ENCODE results near the gene ADM.

ADM gene

GRCh38 chr11:10304495-10305261 lies at the start of gene ADM:
Gene ADM (plus strand): TSS chr11:10305073. CDS start chr11:10305701, 628 bp downstream.
- Histone ChIP-seq H3K36me3 (ENCODE audit: insufficient read depth, low read length) (peaks cover 4% of the 10 kb centered on the region; the same call in 1 of the 2 replicates), H3K9ac (ENCODE audit: low read length) (peak within 1 kb of the TSS; percentile 65), H3K79me2 (ENCODE audit: insufficient read depth, low read length) (no peaks in the 10 kb centered on the region), H3K4me1 (ENCODE audit: insufficient read depth, low read length, severe bottlenecking) (peaks cover 74% of the 10 kb centered on the region), H3K27me3 (ENCODE audit: insufficient read depth, low read length) (no peaks in the 10 kb centered on the region), H3K9me2 (ENCODE audit: low read depth, low read length) (no peaks in the 10 kb centered on the region), H4K20me1 (ENCODE audit: insufficient read depth, low read length) (no peaks in the 10 kb centered on the region), H3K27ac (ENCODE audit: low read depth, low read length, poor library complexity, severe bottlenecking) (no peak within 1 kb of the TSS), H3F3A (ENCODE audit: insufficient read depth, low read length) (no peaks in the 10 kb centered on the region), H3K4me3 (ENCODE audit: low read depth, low read length, poor library complexity, severe bottlenecking) (peak within 1 kb of the TSS; percentile 72), H3K9me3 (ENCODE audit: low read length) (no peaks in the 10 kb centered on the region), H2AFZ (ENCODE audit: low read length) (no peak within 1 kb of the TSS), H3K4me2 (ENCODE audit: low read length) (peak within 1 kb of the TSS; percentile 85)
- TF ChIP-seq CTCF (IDR thresholded peaks at IDR 0.05; ENCODE audit: low read length) (peak; percentile 65), EZH2 (IDR thresholded peaks at IDR 0.05; ENCODE audit: borderline replicate concordance, low read length) (no peak)

GRCh38 chr11:10255388-10256125 lies 49.3 kb upstream of the ADM start:
- Histone ChIP-seq H2AFZ (ENCODE audit: low read length) (no peak overlapping the region), H4K20me1 (ENCODE audit: insufficient read depth, low read length) (no peaks in the 10 kb centered on the region), H3K4me1 (ENCODE audit: insufficient read depth, low read length, severe bottlenecking) (peaks cover 16% of the 10 kb centered on the region), H3K27me3 (ENCODE audit: insufficient read depth, low read length) (no peaks in the 10 kb centered on the region), H3F3A (ENCODE audit: insufficient read depth, low read length) (no peaks in the 10 kb centered on the region), H3K4me2 (ENCODE audit: low read length) (no peak overlapping the region; the same call in 1 of the 2 replicates), H3K36me3 (ENCODE audit: insufficient read depth, low read length) (no peaks in the 10 kb centered on the region), H3K9me3 (ENCODE audit: low read length) (no peaks in the 10 kb centered on the region), H3K79me2 (ENCODE audit: insufficient read depth, low read length) (no peaks in the 10 kb centered on the region), H3K27ac (ENCODE audit: low read depth, low read length, poor library complexity, severe bottlenecking) (peak overlapping the region; percentile 30), H3K9ac (ENCODE audit: low read length) (no peak overlapping the region), H3K4me3 (ENCODE audit: low read depth, low read length, poor library complexity, severe bottlenecking) (no peak overlapping the region), H3K9me2 (ENCODE audit: low read depth, low read length) (no peaks in the 10 kb centered on the region)
- TF ChIP-seq CTCF (IDR thresholded peaks at IDR 0.05; ENCODE audit: low read length) (no peak), EZH2 (IDR thresholded peaks at IDR 0.05; ENCODE audit: borderline replicate concordance, low read length) (no peak)

- Histone ChIP-seq H3K4me3 (ENCODE audit: low read depth, low read length, poor library complexity, severe bottlenecking) (no peak overlapping the region), H3K9me3 (ENCODE audit: low read length) (no peaks in the 10 kb centered on the region), H2AFZ (ENCODE audit: low read length) (no peak overlapping the region), H3K27ac (ENCODE audit: low read depth, low read length, poor library complexity, severe bottlenecking) (no peak overlapping the region), H3K79me2 (ENCODE audit: insufficient read depth, low read length) (no peaks in the 10 kb centered on the region), H3K4me1 (ENCODE audit: insufficient read depth, low read length, severe bottlenecking) (peaks cover 16% of the 10 kb centered on the region), H3K9ac (ENCODE audit: low read length) (no peak overlapping the region), H3K4me2 (ENCODE audit: low read length) (no peak overlapping the region), H4K20me1 (ENCODE audit: insufficient read depth, low read length) (no peaks in the 10 kb centered on the region), H3K27me3 (ENCODE audit: insufficient read depth, low read length) (no peaks in the 10 kb centered on the region), H3F3A (ENCODE audit: insufficient read depth, low read length) (0 out of 2 replicates have a peak, but pooled peaks cover 5% of the 10 kb centered on the region), H3K36me3 (ENCODE audit: insufficient read depth, low read length) (no peaks in the 10 kb centered on the region), H3K9me2 (ENCODE audit: low read depth, low read length) (no peaks in the 10 kb centered on the region)
- no peak for TF ChIP-seq CTCF (IDR thresholded peaks at IDR 0.05; ENCODE audit: low read length)
- no peak for TF ChIP-seq EZH2 (IDR thresholded peaks at IDR 0.05; ENCODE audit: borderline replicate concordance, low read length)
Measured at GRCh38 chr11:10257478-10257877, 47.4 kb upstream of the ADM start.
